ENCODE results near the gene WWOX. TPM values are rescaled to one million over a fixed set of nuclear protein-coding genes. Genes with fewer than 3 reads are reported as not detected.

WWOX gene
- total RNA-seq, 1 donor from 2014 or later = 16.1 TPM

DNA sequence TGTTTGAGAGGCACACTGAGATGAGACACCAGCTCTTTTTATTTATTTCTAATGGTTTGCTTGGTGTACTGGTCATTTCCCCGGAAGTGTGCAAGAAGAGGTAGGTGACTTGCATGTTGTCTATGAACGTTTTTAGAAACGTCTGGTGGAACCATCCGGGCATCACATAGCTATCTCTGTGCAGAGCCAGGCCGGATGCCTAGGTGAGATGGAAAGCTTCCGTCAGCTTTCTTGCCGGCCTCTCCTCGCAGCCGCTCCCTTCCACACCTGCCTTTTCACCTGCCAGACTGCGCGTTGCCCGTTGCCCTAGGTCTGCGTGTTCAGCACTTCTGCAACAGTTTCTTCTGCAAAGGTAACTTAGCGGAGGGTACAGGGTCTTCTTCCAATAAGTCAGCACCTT is 416.0 kb downstream of the WWOX start:
- no peak for DNase-seq
- no peaks in the 10 kb centered on the region for H3K36me3 Mint-ChIP-seq (ENCODE audit: low read depth)
- H3K27me3 Mint-ChIP-seq = no peaks in the 10 kb centered on the region
- intact Hi-C loops (cut with micrococcal nuclease) = no loop called here
- no peaks in the 10 kb centered on the region for H3K4me1 Mint-ChIP-seq
- no peak overlapping the region for H3K4me3 Mint-ChIP-seq
- H3K9me3 Mint-ChIP-seq = no peaks in the 10 kb centered on the region
- H3K27ac Mint-ChIP-seq = no peak overlapping the region

DNA sequence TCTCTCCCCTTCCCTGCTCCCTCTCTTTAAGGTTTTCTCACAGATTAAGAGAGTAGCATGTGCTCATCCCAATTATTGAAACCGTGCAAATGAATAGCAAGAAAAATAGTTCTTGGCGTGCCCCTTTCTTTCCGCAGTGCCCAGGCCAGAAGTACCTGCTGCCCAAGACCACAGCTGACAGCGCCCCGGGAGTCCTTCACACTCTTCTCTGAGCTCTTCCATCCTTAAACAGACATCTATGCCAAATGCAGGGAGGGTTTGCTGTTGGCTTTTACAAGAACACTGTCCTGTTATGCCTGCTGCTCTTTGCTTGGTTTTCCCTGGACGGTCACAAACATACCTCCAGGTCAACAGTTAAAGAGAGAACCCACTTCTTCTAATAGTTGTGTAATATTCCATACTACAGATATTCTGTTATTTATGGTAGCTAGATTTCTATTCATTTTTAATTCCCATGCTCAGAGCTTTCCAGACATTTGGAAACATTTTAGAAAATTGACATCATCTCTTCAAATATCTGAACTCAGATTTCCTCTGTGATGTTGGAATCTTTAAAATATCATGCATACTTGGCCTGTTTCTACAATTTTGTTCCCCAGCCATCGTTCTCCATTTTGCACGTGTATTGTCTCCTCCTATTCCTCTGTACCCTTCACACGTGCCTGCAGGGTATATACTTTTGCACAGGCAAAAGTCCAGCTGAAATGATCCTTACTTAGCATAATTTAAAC is 416.7 kb downstream of the WWOX start:
- H3K4me3 Mint-ChIP-seq = no peak overlapping the region

DNA sequence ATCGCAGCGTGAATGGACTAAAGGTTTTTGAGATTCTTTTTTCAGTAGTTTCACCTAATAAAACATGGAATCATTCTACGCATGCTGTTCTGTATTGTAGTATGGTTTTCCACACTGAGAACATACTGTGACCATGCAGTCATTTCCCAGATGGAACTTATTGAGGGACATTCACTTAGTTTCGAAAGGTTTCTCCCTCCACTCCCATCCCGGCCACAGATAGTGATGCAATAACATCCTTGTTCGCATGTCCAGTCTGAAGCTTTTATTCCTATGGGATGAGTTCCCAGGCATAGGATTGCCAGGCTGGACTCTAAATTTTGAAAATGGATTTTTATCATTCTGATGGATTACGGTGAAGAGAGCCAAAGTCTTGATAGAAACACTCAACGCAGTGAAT is 420.4 kb downstream of the WWOX start:
- Mint-ChIP-seq H3K27me3 (no peaks in the 10 kb centered on the region), H3K27ac (no peak overlapping the region), H3K4me1 (no peaks in the 10 kb centered on the region), H3K36me3 (ENCODE audit: low read depth) (no peaks in the 10 kb centered on the region), H3K9me3 (no peaks in the 10 kb centered on the region), H3K4me3 (no peak overlapping the region)
- intact Hi-C loops (cut with micrococcal nuclease) = no loop called here
- no peak for DNase-seq

More for the DNA sequence above, 416.7 kb downstream of the WWOX start:
- H3K4me1 Mint-ChIP-seq = no peaks in the 10 kb centered on the region
- H3K9me3 Mint-ChIP-seq = no peaks in the 10 kb centered on the region
- H3K27ac Mint-ChIP-seq = no peak overlapping the region
- intact Hi-C loops (cut with micrococcal nuclease) = no loop called here
- no peak for DNase-seq
- no peaks in the 10 kb centered on the region for H3K36me3 Mint-ChIP-seq (ENCODE audit: low read depth)
- no peaks in the 10 kb centered on the region for H3K27me3 Mint-ChIP-seq

DNA sequence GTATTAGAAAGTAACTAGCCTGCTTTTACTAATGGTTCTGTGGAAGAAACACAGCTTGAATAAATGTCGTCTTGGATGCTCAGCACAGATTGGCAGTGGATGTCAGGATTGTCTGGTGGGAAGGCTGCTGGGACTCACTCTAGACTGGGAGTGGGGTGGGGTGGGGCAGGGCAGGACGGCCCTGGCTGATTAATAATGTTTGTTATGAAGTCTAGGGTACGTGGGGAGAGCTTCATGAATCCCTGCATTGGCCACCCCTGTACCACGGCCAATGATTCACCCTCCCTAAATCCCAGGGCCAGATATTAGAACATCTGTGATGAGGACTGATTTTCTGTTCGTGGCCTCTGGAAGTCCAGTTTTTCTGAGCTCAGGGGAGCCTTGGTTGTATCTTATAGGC is 421.0 kb downstream of the WWOX start:
- intact Hi-C loops (cut with micrococcal nuclease) = no loop called here
- no peak overlapping the region for H3K27ac Mint-ChIP-seq
- DNase-seq = no peak

DNA sequence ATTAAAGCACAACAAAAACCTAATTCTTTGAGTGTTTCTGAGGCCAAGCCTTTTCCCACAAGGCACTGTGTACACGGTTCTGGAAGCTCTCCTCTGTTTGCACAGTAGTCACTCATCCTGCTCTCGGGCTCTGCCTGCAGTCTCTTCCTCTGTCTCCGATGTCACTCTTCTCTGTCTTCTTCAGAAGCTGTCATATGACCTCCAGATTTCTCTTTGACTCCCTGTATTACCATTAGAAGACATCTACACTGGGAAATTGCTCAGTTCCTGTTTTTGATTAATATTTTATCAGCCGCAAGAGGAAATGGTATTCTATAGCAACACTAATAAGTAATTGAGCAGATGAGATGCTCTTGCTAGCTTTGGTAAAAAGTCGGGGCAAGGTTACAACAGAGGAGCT is 422.9 kb downstream of the WWOX start:
- Mint-ChIP-seq H3K4me3 (no peak overlapping the region), H3K36me3 (ENCODE audit: low read depth) (no peaks in the 10 kb centered on the region), H3K4me1 (no peaks in the 10 kb centered on the region), H3K27me3 (no peaks in the 10 kb centered on the region), H3K9me3 (no peaks in the 10 kb centered on the region), H3K27ac (no peak overlapping the region)
- DNase-seq = no peak
- intact Hi-C loops (cut with micrococcal nuclease) = no loop called here

More for the DNA sequence above, 421.0 kb downstream of the WWOX start:
- Mint-ChIP-seq H3K4me1 (no peaks in the 10 kb centered on the region), H3K36me3 (ENCODE audit: low read depth) (no peaks in the 10 kb centered on the region), H3K27me3 (no peaks in the 10 kb centered on the region), H3K4me3 (no peak overlapping the region), H3K9me3 (no peaks in the 10 kb centered on the region)

DNA sequence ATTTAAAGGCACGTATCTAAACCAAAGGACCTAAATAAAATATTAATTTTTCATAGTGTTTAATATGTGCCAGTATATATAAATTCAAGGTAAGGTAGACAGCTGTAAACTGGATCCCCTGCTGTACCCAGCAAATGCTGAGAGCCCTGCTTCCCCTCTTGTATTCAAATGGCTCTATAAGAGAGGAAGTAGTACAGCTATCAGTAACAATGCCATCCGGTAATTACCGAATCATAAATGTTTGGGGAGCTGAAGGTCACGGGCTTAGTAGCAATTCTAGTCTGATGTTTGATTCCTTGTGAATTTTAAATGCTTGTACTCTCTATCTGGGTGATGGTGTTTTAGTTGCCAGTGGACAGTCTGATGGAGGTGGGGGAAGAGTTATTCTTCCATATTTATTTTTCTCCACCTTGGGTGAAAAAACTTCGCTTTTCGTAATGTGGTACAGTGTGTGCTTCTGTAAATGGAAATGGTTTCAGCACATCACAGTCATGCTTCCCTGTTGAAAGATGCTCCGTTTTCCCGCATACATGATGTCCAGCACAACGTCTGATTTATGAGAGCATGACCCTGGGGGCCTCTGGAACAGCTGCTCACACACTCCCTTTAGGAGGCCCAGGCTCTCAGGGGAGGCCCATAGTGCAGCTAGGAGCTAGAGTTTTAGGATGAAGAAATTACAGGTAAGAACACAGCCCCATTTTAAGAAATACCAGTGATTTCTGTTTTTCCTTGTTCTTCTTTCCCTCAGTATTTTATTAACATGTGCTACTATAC is 423.9 kb downstream of the WWOX start:
- intact Hi-C loops (cut with micrococcal nuclease) = no loop called here
- Mint-ChIP-seq H3K36me3 (ENCODE audit: low read depth) (no peaks in the 10 kb centered on the region), H3K4me3 (no peak overlapping the region), H3K27me3 (no peaks in the 10 kb centered on the region), H3K4me1 (no peaks in the 10 kb centered on the region), H3K27ac (no peak overlapping the region), H3K9me3 (no peaks in the 10 kb centered on the region)
- DNase-seq = no peak

DNA sequence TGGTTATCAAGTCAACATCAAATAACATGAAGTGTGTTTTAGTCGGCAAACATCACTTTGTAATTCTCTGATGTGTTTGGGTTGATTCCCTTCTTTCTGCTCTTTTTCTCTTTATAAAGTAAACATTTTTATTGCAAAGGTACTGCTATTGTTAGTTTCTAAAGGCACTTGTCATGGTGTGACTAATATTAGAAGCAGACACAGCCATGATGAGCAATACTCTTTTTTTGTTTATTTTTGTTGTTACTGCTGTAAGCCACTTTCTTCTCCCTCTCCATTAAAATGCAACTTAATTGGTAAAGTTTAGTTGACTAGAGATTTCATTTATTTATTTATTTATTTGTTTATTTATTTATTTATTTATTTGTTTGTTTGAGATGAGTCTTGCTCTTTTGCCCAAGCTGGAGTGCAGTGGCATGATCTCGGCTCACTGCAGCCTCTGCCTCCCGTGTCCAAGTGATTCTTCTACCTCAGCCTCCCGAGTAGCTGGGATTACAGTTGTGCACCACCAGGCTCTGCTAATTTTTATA is 424.7 kb downstream of the WWOX start:
- Mint-ChIP-seq H3K27me3 (no peaks in the 10 kb centered on the region), H3K4me3 (no peak overlapping the region), H3K9me3 (no peaks in the 10 kb centered on the region), H3K27ac (no peak overlapping the region), H3K4me1 (no peaks in the 10 kb centered on the region), H3K36me3 (ENCODE audit: low read depth) (no peaks in the 10 kb centered on the region)
- no peak for DNase-seq
- intact Hi-C loops (cut with micrococcal nuclease) = no loop called here

DNA sequence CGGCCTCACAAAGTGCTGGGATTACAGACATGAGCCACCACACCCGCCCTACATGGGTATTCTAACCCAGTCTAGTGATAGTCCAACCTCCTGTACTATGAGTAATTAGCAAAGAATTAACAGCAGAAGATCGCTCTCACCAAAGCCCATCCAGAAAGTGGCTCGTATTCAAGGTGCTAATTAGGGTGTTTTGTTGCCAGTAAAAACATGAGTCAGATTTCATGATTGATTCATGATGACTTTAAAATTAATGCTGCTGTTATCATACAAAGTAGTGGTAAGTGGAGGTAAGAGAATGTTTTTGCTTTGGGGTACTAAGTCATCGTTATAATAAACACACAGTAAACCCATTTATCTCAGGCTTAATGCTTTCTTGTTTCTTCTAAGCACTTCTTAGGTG is 428.8 kb downstream of the WWOX start:
- no peak for DNase-seq
- H3K36me3 Mint-ChIP-seq (ENCODE audit: low read depth) = no peaks in the 10 kb centered on the region

DNA sequence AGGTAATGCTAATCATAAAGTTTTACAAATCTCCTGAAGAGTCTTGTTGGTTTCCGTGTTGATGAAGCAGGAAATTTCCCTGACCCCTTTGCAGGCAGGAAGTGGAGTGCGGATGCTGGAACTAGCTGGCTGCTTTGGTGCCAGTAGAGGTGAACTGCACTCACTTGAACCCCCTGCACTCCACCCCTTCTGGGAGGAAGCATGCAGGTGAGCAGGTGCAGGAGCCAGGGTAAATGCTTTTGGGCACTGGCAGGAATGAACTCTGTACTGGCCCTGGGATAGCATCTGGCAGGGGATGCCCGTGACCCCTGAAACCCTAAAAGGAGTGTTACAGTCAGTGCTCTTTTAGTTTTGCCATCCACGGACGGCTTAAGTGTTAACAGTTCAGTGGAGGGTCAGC is 430.4 kb downstream of the WWOX start:
- intact Hi-C loops (cut with micrococcal nuclease) = no loop called here
- no peaks in the 10 kb centered on the region for H3K36me3 Mint-ChIP-seq (ENCODE audit: low read depth)
- H3K27me3 Mint-ChIP-seq = no peaks in the 10 kb centered on the region
- no peak overlapping the region for H3K4me3 Mint-ChIP-seq
- no peak for DNase-seq
- no peak overlapping the region for H3K27ac Mint-ChIP-seq
- no peaks in the 10 kb centered on the region for H3K9me3 Mint-ChIP-seq
- no peaks in the 10 kb centered on the region for H3K4me1 Mint-ChIP-seq

More for the DNA sequence above, 428.8 kb downstream of the WWOX start:
- Mint-ChIP-seq H3K4me3 (no peak overlapping the region), H3K4me1 (no peaks in the 10 kb centered on the region), H3K9me3 (no peaks in the 10 kb centered on the region), H3K27me3 (no peaks in the 10 kb centered on the region), H3K27ac (no peak overlapping the region)
- intact Hi-C loops (cut with micrococcal nuclease) = no loop called here

DNA sequence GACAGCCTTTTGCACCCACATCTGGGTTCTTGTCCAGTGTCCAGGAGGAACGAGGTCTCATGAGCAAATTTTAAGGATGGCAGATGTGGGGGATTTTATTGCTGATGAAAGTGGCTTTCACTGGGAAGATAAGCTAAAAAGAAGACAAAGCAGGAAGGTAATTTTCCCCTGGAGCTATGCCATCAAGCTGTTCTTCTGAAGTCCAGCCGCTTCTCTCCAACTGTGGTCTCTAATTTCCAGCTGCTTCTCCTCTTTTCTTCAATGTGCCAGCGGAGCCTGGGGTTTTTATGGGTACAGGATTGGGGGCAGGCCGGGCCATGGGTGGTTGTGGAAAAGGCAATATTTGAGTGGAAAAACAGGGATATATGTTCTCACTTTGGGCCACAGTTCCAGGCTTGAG is 430.8 kb downstream of the WWOX start:
- no peaks in the 10 kb centered on the region for H3K4me1 Mint-ChIP-seq
- intact Hi-C loops (cut with micrococcal nuclease) = no loop called here
- H3K27ac Mint-ChIP-seq = no peak overlapping the region
- no peaks in the 10 kb centered on the region for H3K36me3 Mint-ChIP-seq (ENCODE audit: low read depth)
- H3K9me3 Mint-ChIP-seq = no peaks in the 10 kb centered on the region
- H3K27me3 Mint-ChIP-seq = no peaks in the 10 kb centered on the region
- H3K4me3 Mint-ChIP-seq = no peak overlapping the region
- no peak for DNase-seq

DNA sequence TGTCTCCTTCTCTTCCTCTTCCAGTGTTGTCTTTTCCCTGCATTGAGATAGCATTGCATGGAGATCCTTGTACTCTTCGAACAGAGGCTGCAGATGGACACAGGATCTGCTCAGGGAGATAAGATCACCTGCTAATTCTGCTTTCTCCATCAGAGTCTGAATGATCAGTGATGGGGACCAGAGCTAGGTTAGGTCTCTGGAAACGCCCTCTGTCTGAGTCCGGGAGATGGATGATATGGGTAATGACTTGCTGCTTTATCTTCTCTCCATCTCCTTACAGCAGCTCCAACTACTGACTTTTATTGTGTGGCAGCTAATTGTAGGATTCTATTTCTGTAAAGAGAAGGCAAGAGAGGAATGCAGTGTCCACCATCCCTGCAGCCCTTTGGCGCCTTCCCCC is 435.6 kb downstream of the WWOX start:
- H3K36me3 Mint-ChIP-seq (ENCODE audit: low read depth) = no peaks in the 10 kb centered on the region
- no peaks in the 10 kb centered on the region for H3K9me3 Mint-ChIP-seq
- no peaks in the 10 kb centered on the region for H3K4me1 Mint-ChIP-seq
- H3K4me3 Mint-ChIP-seq = no peak overlapping the region
- H3K27ac Mint-ChIP-seq = no peak overlapping the region
- intact Hi-C loops (cut with micrococcal nuclease) = no loop called here
- no peak for DNase-seq
- no peaks in the 10 kb centered on the region for H3K27me3 Mint-ChIP-seq

DNA sequence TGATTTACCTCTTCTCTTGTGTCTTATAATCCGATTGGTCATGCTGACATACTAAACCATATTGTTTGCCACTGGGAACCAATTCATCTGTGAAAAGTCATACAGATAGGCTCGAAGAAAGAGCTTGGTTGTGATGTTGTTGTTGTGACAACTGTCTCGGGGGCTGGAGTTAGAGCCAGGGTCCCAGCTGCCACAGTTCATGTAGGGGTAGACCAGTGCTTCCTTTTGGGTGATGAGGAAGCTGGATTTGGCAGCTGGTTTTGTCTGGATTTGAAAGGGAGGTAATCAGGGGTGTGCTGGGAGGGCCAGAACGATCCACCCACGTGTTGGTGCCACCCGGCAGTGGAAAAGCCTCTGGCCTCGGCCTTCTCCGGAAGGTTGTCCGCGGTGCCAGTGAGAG is 438.1 kb downstream of the WWOX start:
- H3K36me3 Mint-ChIP-seq (ENCODE audit: low read depth) = no peaks in the 10 kb centered on the region
- intact Hi-C loops (cut with micrococcal nuclease) = no loop called here
- no peaks in the 10 kb centered on the region for H3K9me3 Mint-ChIP-seq
- H3K27me3 Mint-ChIP-seq = no peaks in the 10 kb centered on the region
- H3K27ac Mint-ChIP-seq = no peak overlapping the region
- no peaks in the 10 kb centered on the region for H3K4me1 Mint-ChIP-seq
- no peak for DNase-seq
- H3K4me3 Mint-ChIP-seq = no peak overlapping the region

DNA sequence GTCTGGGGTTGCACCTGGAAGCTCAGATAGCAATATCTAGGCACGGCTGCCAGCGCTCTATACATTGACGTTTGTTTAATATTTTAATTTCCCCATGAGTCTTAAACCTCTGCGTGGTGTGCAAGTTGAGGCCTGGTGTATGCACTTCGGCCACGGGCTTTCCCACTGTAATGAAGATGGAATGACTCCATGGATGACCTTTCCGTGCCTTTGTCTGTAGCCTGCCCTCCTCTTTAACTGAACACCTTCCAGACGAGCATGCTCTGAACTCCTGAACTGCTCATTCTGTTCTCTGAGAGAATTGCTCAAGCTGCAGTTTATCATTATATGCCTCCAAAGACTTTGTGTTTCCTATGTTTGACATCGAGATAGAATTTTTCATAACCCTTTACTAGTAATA is 438.8 kb downstream of the WWOX start:
- no peak for DNase-seq
- H3K27me3 Mint-ChIP-seq = no peaks in the 10 kb centered on the region
- no peak overlapping the region for H3K27ac Mint-ChIP-seq
- no peaks in the 10 kb centered on the region for H3K36me3 Mint-ChIP-seq (ENCODE audit: low read depth)
- intact Hi-C loops (cut with micrococcal nuclease) = no loop called here
- H3K4me1 Mint-ChIP-seq = no peaks in the 10 kb centered on the region
- no peak overlapping the region for H3K4me3 Mint-ChIP-seq
- peaks cover 4% of the 10 kb centered on the region for H3K9me3 Mint-ChIP-seq

DNA sequence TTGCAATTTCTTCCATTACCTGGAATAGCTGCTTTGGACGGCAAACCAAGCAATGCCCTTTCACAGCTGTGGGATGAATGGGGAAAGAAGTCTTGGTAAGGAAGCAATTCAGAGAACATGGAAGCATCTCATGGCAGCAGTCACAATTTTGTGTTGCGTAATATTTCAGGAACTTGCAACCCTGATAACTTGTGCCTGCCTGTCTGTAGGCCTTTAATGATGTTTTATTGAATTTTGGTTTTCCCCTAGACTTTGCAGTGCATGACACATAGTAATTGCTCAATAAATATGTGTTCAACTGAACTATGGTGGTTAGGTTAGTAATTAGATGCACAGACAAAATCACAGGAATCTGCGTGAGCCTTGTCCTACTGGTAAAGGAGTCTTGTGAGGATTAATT is 439.5 kb downstream of the WWOX start:
- no peaks in the 10 kb centered on the region for H3K36me3 Mint-ChIP-seq (ENCODE audit: low read depth)
- no peak overlapping the region for H3K4me3 Mint-ChIP-seq
- DNase-seq = no peak
- intact Hi-C loops (cut with micrococcal nuclease) = no loop called here
- H3K4me1 Mint-ChIP-seq = no peaks in the 10 kb centered on the region
- H3K9me3 Mint-ChIP-seq = peaks cover 6% of the 10 kb centered on the region
- H3K27ac Mint-ChIP-seq = no peak overlapping the region
- H3K27me3 Mint-ChIP-seq = no peaks in the 10 kb centered on the region
